Ovary (tissue), 3 donors: Measurements from ENCODE around the gene CPLANE2.

Source experiments
- POLR2A ChIP-seq: fragments of 450-650 bp; IDR thresholded peaks from one replicate; pipeline ENCODE4 v1.6.1; 2017; ENCODE audit warnings: antibody characterized with exemption, mild to moderate bottlenecking, moderate library complexity
- TF ChIP-seq, protein P1 (sequence below), 3 donors: fragments of 450-650 bp in 2 of 3; fragments of 200-600 bp in 1 of 3; IDR thresholded peaks; one replicate each; pipeline versions ENCODE4 v1.5.1 to v1.8.0; 2016 to 2022; ENCODE audit warnings: antibody characterized with exemption in 3 of 3, mild to moderate bottlenecking in 1 of 3
- donor health status: DM: no; HTN: no; CAD: no.

DNA sequence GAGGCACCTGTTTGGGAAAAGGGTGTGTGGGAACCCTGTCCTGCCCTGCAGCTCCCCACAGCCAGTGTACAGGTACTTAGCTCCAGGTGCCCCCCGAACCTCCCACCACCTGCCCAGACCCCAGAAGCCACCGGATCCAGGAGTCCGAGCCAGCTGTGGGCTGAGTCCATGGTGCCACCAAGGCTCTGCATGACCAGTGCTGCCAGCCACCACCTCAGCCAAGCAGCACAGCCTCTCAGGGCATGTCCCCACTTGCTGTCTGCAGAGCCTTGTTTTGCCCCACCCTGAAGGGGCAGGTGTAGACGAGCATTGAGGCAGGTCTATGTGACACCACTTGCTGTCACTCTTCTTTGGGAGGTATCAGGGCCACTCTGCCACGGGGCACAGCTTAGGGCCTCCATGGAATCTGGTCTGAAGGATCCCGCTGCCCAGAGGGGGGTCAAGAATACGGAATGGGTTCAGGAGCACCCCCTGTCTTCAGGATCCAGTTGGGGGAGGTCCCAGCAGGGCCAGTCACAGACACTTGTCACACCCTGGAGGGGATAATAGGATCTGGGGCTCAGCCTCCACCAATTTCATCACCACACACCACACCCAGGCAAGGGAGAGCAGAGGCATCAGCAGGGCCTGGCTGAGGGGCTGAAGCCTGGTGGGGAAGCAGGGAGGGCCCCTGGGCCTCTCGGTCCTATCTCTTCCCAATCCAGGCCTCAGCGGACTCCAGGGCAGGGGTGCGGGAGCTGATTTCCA is 52.3 kb downstream of the CPLANE2 start:
- TF ChIP-seq, protein P1, sequence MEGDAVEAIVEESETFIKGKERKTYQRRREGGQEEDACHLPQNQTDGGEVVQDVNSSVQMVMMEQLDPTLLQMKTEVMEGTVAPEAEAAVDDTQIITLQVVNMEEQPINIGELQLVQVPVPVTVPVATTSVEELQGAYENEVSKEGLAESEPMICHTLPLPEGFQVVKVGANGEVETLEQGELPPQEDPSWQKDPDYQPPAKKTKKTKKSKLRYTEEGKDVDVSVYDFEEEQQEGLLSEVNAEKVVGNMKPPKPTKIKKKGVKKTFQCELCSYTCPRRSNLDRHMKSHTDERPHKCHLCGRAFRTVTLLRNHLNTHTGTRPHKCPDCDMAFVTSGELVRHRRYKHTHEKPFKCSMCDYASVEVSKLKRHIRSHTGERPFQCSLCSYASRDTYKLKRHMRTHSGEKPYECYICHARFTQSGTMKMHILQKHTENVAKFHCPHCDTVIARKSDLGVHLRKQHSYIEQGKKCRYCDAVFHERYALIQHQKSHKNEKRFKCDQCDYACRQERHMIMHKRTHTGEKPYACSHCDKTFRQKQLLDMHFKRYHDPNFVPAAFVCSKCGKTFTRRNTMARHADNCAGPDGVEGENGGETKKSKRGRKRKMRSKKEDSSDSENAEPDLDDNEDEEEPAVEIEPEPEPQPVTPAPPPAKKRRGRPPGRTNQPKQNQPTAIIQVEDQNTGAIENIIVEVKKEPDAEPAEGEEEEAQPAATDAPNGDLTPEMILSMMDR (IDR thresholded peaks at IDR 0.05), result no peak
- TF ChIP-seq POLR2A, result no peak
